Measurements from ENCODE around the gene PGP. TPM values are rescaled to one million over a fixed set of nuclear protein-coding genes. Genes with fewer than 3 reads are reported as not detected.
"Not testable (repeated sequence)": the region's sequence is repeated elsewhere in the genome, so short reads cannot be mapped to it uniquely, and the experiment has no call there.

PGP gene
- total RNA-seq, 2 donors from 2014 or later: 9.1 to 19.5 TPM

DNA sequence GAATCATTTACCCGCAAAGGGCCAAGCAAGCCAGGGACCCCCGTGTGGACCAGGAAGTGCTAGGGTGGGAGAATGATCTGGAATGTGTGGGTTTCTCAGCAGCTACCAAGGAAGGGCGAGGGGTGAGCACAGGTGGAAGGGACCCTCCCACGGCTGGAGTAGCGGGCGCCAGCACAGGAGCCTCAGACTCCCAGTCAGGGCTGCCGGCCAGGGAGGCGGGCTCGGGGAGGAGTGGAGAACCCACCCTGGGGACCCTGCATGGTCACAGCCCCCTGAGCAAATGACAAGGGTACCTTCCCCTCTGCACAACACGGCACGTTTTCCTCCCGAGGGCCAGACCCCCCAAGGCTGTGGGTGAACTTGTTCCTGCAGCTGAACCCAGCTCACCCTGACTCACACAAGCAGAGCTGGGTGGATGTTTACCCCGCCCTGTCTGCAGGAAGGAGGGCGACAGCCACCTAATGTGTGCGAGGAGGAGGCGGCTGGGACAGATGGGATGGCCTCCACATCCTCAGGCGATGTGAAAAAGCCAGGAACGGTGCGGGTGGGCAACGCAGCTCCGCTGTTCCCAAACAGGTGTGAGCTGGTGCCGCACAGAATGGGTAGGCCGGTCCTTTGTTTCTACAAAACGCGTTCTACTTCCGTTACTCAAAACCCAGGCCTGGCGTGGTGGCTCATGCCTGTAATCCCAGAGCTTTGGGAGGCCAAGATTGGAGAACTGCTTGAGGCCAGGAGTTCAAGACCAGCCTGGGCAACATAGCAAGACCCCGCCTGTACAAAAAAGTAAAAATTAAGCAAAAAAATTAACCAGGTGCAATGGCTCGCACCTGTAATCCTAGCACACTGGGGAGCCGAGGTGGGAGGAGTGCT lies 30.5 kb upstream of the PGP start:
- DNase-seq (ENCODE audit: low spot score) (no peak), ATAC-seq (ENCODE audit: insufficient number of reproducible peaks, low FRiP score, low read depth) (no peak)
- H3K27ac ChIP-seq: no peak overlapping the region
- TF ChIP-seq, protein P1, sequence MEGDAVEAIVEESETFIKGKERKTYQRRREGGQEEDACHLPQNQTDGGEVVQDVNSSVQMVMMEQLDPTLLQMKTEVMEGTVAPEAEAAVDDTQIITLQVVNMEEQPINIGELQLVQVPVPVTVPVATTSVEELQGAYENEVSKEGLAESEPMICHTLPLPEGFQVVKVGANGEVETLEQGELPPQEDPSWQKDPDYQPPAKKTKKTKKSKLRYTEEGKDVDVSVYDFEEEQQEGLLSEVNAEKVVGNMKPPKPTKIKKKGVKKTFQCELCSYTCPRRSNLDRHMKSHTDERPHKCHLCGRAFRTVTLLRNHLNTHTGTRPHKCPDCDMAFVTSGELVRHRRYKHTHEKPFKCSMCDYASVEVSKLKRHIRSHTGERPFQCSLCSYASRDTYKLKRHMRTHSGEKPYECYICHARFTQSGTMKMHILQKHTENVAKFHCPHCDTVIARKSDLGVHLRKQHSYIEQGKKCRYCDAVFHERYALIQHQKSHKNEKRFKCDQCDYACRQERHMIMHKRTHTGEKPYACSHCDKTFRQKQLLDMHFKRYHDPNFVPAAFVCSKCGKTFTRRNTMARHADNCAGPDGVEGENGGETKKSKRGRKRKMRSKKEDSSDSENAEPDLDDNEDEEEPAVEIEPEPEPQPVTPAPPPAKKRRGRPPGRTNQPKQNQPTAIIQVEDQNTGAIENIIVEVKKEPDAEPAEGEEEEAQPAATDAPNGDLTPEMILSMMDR (IDR thresholded peaks at IDR 0.05): no peak
- no peak overlapping the region for H3K4me3 ChIP-seq
- no peaks in the 10 kb centered on the region for H3K27me3 ChIP-seq (replicated peaks; ENCODE audit: insufficient read depth)
- peaks cover 41% of the 10 kb centered on the region for H3K36me3 ChIP-seq
- peaks cover under 1 to 3% of the 10 kb centered on the region in 2 donors for H3K4me1 ChIP-seq (ENCODE audit: control insufficient read depth in 1 of 2, low read depth in 2 of 2)
- no peaks in the 10 kb centered on the region for H3K9me3 ChIP-seq

DNA sequence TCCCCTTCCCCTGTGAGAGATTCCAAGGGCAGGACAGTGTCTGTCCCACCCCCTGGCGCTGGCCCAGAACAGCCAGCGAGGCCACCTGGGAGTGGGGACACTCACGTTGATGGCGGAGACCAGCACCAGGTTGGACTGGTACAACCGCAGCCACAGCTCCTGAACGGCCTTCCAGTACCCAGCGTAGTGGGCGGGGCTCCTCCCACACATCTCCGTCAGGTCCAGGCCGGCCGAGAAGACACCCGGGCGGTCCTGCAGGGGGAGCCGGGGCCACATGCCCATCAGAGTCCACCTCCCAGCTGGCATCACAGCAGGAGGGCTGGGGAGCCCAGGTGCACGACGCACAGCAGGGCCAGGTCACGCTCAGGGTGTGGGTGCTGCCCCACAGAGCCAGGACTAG lies 29.7 kb upstream of the PGP start:
- no peak for ATAC-seq (ENCODE audit: insufficient number of reproducible peaks, low FRiP score, low read depth)
- H3K27ac ChIP-seq: no peak overlapping the region
- H3K4me1 ChIP-seq (ENCODE audit: control insufficient read depth in 1 of 2, low read depth in 2 of 2): no peaks in the 10 kb centered on the region
- H3K36me3 ChIP-seq: peaks cover 41% of the 10 kb centered on the region
- no peak overlapping the region for H3K4me3 ChIP-seq
- no peaks in the 10 kb centered on the region for H3K27me3 ChIP-seq (replicated peaks; ENCODE audit: insufficient read depth)
- TF ChIP-seq, protein P1 (IDR thresholded peaks at IDR 0.05): no peak
- DNase-seq (ENCODE audit: low spot score): no peak
- no peaks in the 10 kb centered on the region for H3K9me3 ChIP-seq

DNA sequence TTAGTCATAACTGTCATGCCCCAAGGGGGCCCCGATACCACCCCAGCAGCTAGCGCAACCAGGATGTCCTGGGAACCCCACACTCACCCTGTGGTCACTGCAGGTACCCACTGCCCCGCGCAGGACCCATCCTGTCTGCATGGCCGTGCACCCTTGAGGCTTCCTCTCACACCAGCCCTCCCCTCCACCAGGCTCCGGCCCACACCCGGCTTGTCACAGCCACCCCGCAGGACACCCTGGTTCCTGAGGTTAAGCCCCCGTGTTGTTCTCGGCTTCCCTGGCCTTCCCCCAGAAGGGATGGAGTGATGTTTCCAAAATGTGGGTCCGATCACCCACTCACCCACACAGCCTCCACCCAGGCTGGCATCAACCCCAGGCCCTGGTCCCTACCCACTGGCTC lies 29.1 kb upstream of the PGP start:
- H3K4me1 ChIP-seq (ENCODE audit: control insufficient read depth in 1 of 2, low read depth in 2 of 2): no peaks in the 10 kb centered on the region
- H3K4me3 ChIP-seq: no peak overlapping the region
- no peaks in the 10 kb centered on the region for H3K9me3 ChIP-seq
- DNase-seq (ENCODE audit: low spot score): no peak
- no peaks in the 10 kb centered on the region for H3K27me3 ChIP-seq (replicated peaks; ENCODE audit: insufficient read depth)
- peaks cover 41% of the 10 kb centered on the region for H3K36me3 ChIP-seq
- TF ChIP-seq, protein P1 (IDR thresholded peaks at IDR 0.05): no peak
- ATAC-seq (ENCODE audit: insufficient number of reproducible peaks, low FRiP score, low read depth): no peak
- H3K27ac ChIP-seq: no peak overlapping the region

DNA sequence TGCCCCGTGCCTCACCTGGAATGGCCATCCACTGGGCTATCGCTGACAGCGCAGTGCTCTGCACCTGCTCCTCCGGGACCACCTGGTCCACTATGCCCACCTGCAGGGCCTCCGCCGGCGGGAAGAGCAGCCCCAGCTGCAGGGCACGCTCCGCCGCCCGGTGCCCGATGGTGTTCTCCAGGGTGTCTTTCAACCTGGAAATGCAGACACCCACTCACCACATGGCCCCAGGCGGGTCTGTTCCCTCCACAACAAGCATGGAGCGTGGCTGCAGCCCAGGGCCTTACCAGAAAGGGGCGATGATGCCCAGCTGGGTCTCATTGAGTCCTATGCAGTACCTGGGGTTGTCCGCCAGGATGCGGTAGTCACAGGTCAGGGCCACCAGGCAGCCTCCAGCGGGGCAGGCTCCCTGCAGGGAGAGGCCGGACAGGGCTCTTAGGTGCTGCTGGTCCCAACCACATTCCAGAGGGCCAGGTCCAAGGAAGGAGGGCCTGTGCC lies 28.4 kb upstream of the PGP start:
- H3K9me3 ChIP-seq: no peaks in the 10 kb centered on the region
- H3K27me3 ChIP-seq (replicated peaks; ENCODE audit: insufficient read depth): no peaks in the 10 kb centered on the region
- TF ChIP-seq, protein P1 (IDR thresholded peaks at IDR 0.05): no peak
- H3K27ac ChIP-seq: no peak overlapping the region
- H3K4me1 ChIP-seq (ENCODE audit: control insufficient read depth in 1 of 2, low read depth in 2 of 2): no peaks in the 10 kb centered on the region
- ATAC-seq (ENCODE audit: insufficient number of reproducible peaks, low FRiP score, low read depth) (no peak), DNase-seq (ENCODE audit: low spot score) (no peak)
- H3K36me3 ChIP-seq: peaks cover 41% of the 10 kb centered on the region
- no peak overlapping the region for H3K4me3 ChIP-seq

DNA sequence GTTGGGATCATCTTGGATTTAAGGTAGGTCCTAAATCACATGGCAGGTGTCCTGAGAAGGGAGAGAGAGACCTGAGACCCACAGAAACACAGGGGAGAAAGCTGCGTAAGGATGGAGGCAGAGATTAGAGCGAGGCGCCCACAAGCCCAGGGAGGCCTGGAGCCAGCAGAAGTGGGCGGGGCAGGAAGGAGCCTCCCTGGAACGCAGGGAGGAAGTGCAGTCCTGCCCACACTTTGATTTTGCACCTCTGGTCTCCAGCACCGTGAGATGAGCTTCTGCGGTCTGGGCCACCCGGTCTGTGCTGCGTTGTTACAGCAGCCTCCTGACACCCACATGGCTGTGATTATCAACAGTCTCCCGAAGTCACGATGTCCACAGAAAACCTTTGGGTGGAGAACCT lies 28.0 kb upstream of the PGP start:
- ATAC-seq (ENCODE audit: insufficient number of reproducible peaks, low FRiP score, low read depth): no peak
- H3K36me3 ChIP-seq: peaks cover 41% of the 10 kb centered on the region
- no peak overlapping the region for H3K27ac ChIP-seq
- no peaks in the 10 kb centered on the region for H3K9me3 ChIP-seq
- H3K27me3 ChIP-seq (replicated peaks; ENCODE audit: insufficient read depth): no peaks in the 10 kb centered on the region
- no peaks in the 10 kb centered on the region for H3K4me1 ChIP-seq (ENCODE audit: control insufficient read depth in 1 of 2, low read depth in 2 of 2)
- H3K4me3 ChIP-seq: no peak overlapping the region
- TF ChIP-seq, protein P1 (IDR thresholded peaks at IDR 0.05): no peak
- no peak for DNase-seq (ENCODE audit: low spot score)

DNA sequence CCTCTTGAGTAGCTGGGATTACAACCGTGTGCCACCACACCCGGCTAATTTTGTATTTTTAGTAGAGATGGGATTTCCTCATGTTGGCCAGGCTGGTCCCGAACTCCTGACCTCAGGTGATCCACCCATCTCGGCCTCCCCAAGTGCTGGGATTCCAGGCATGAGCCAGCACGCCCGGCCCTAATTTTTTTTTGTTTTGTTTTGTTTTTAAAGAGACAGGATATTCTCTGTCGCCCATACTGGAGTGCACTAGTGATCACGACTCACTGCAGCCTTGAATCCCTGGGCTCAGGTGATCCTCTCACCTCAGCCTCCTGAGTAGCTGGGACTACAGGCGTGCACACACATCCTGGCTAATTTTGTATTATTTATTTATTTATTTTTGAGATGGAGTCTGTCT lies 25.7 kb upstream of the PGP start:
- not testable (repeated sequence) for DNase-seq (ENCODE audit: low spot score); H3K27me3 ChIP-seq (replicated peaks; ENCODE audit: insufficient read depth); H3K4me3 ChIP-seq; ATAC-seq (ENCODE audit: insufficient number of reproducible peaks, low FRiP score, low read depth); H3K9me3 ChIP-seq; H3K27ac ChIP-seq
- peaks cover 10 to 14% of the 10 kb centered on the region in 2 donors for H3K4me1 ChIP-seq (ENCODE audit: control insufficient read depth in 1 of 2, low read depth in 2 of 2)
- peaks cover 32% of the 10 kb centered on the region for H3K36me3 ChIP-seq
